ENCODE results near the gene SP7. TPM values are rescaled to one million over a fixed set of nuclear protein-coding genes. Genes with fewer than 3 reads are reported as not detected.

Gene SP7
- total RNA-seq, 4 donors from 2014 or later: 0.34 to 0.62 TPM; not detected in 2

DNA sequence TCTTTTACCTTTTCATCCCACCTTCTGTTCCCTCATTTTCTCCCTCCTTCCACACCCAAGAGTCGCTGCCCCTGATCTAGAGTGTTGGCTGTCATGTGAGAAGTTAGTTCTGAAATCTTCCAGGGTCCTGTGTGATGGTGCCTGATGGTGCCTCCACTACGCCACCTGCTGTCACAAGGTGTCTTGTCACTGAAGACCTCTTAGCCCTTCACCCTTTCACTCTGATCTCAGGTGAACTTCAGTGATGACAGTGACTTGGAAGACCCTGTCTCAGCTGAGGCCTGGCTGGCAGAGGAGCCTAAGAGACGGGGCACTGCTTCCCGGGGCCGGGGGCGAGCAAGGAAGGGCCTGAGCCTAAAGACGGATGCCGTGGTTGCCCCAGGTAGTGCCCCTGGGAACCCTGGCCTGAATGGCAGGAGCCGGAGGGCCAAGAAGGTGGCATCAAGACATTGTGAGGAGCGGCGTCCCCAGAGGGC lies 48.4 kb downstream of the SP7 start:
- H3K27ac ChIP-seq: no peak overlapping the region
- H3K4me3 ChIP-seq: no peak overlapping the region
- TF ChIP-seq POLR2A (IDR thresholded peaks at IDR 0.05): no peak
- TF ChIP-seq, protein P1, sequence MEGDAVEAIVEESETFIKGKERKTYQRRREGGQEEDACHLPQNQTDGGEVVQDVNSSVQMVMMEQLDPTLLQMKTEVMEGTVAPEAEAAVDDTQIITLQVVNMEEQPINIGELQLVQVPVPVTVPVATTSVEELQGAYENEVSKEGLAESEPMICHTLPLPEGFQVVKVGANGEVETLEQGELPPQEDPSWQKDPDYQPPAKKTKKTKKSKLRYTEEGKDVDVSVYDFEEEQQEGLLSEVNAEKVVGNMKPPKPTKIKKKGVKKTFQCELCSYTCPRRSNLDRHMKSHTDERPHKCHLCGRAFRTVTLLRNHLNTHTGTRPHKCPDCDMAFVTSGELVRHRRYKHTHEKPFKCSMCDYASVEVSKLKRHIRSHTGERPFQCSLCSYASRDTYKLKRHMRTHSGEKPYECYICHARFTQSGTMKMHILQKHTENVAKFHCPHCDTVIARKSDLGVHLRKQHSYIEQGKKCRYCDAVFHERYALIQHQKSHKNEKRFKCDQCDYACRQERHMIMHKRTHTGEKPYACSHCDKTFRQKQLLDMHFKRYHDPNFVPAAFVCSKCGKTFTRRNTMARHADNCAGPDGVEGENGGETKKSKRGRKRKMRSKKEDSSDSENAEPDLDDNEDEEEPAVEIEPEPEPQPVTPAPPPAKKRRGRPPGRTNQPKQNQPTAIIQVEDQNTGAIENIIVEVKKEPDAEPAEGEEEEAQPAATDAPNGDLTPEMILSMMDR (IDR thresholded peaks at IDR 0.05): peak; percentile 59 to 84 (median 74)
- H3K4me1 ChIP-seq: no peaks in the 10 kb centered on the region
- H3K27me3 ChIP-seq: no peaks in the 10 kb centered on the region
- H3K36me3 ChIP-seq: no peaks in the 10 kb centered on the region
- intact Hi-C loops (cut with DNase I; ENCODE audit: low total_unique reads): loop anchor here (10.0 kb wide), 1 partner anchor 73 kb away; no protein-coding TSS in a partner anchor
- peak; percentile 64 to 72 for DNase-seq
- no peaks in the 10 kb centered on the region for H3K9me3 ChIP-seq

DNA sequence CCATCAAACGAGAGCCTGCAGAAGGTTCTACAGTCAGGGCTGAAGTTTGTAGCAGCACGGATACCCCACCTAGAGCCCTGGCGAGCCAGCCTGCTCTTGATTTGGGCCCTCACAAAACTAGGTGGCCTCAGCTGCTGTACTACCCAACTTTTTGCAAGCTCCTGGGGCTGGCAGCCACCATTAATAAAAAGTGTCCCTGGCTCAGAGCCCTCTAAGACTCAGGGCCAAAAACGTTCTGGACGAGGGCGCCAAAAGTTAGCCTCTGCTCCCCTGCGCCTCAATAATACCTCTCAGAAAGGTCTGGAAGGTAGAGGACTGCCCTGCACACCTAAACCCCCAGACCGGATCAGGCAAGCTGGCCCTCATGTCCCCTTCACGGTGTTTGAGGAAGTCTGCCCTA lies 49.7 kb downstream of the SP7 start:
- intact Hi-C loops (cut with DNase I; ENCODE audit: low total_unique reads): loop anchor here (10.0 kb wide), 1 partner anchor 72 kb away; no protein-coding TSS in a partner anchor
- no peaks in the 10 kb centered on the region for H3K27me3 ChIP-seq
- no peaks in the 10 kb centered on the region for H3K4me1 ChIP-seq
- no peak for DNase-seq
- no peak overlapping the region for H3K27ac ChIP-seq
- H3K9me3 ChIP-seq: no peaks in the 10 kb centered on the region
- no peak for TF ChIP-seq POLR2A (IDR thresholded peaks at IDR 0.05)
- TF ChIP-seq, protein P1 (IDR thresholded peaks at IDR 0.05): no peak
- no peak overlapping the region for H3K4me3 ChIP-seq
- no peaks in the 10 kb centered on the region for H3K36me3 ChIP-seq

DNA sequence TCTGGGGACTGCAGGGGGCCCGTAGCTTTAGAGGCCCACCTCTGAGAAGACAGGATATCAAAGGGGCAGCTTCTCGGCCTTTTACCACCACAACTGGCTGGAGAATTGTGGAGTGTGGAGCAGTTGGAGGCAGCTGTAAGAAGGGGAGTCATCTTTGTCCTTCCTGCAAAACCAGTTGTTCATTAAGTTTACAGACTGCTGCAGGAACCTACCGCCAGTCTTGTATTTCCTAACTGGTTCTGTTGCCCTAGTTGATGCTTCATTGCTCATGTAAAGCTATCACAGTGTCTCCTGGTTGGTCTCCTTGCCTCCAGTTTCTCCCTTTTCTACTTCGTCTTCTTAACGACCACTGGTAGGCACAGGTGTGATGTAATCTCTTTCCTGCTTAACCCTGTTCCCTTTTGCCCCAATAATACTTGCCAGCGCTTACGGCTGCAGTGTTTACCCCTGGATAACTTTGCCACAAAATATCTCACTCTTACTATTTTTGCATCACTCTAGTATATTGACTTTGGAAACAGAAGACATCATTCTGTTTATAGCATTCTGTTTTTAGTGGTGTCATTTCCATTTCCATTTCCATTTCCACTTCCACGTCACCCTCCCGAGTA lies 56.2 kb downstream of the SP7 start:
- Histone ChIP-seq H3K27me3 (no peaks in the 10 kb centered on the region), H3K4me3 (no peak overlapping the region), H3K27ac (no peak overlapping the region), H3K9me3 (no peaks in the 10 kb centered on the region), H3K36me3 (no peaks in the 10 kb centered on the region), H3K4me1 (no peaks in the 10 kb centered on the region)
- intact Hi-C loops (cut with DNase I; ENCODE audit: low total_unique reads): loop anchor here (10.0 kb wide), 1 partner anchor 65 kb away; no protein-coding TSS in a partner anchor
- no peak for TF ChIP-seq POLR2A (IDR thresholded peaks at IDR 0.05)
- no peak for DNase-seq

DNA sequence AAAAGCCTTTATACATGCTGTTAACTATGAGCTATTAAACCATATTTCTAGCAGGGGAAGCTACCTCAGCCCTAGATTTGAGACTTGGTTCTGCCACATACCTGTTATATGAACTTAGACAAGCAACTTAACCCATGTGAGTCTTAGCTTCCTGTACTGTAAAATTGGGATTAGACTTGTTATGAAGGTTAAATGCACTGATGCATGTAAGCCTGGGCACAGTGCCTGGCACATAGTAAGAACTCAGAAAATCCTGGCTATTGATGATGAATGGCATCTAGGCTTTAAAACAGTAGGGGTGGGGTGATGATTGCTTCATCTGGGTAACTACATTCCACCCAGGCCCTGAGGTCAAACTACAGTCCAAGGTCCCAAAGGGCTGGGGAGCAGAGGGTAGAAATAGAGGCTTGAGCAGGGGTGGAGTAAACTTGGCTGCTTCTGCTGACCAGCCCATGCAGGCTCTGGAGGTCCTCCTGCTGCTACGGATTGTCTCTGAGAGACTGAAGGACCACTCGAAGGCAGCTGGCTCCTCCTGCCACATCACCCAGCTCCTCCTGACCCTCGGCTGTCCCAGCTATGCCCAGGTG lies 56.8 kb downstream of the SP7 start:
- no peak for TF ChIP-seq POLR2A (IDR thresholded peaks at IDR 0.05)
- TF ChIP-seq, protein P1 (IDR thresholded peaks at IDR 0.05): no peak
- Histone ChIP-seq H3K27me3 (no peaks in the 10 kb centered on the region), H3K36me3 (no peaks in the 10 kb centered on the region), H3K9me3 (no peaks in the 10 kb centered on the region), H3K4me3 (no peak overlapping the region), H3K27ac (no peak overlapping the region), H3K4me1 (no peaks in the 10 kb centered on the region)
- intact Hi-C loops (cut with DNase I; ENCODE audit: low total_unique reads): no loop called here
- no peak for DNase-seq

DNA sequence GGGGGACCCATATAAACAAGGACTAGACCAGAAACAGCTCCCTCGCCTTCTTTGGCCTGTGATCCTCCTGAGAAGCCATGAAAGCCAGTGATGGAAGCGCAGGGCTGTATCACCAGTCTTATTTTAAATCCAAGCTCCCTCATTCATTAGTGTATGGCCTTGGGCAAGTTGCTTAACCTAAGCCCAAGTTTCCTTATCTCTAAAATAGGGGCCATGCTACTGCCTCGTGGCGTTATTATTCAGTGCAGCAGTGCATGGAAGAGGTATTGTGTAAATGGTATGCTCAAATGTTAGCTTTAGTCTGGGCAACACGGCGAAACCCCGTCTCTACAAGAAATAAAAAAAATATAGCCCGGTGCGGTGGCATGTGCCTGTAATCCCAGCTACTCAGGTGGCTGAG lies 58.2 kb downstream of the SP7 start:
- Histone ChIP-seq H3K36me3 (no peaks in the 10 kb centered on the region), H3K27me3 (no peaks in the 10 kb centered on the region), H3K4me3 (no peak overlapping the region), H3K27ac (no peak overlapping the region), H3K4me1 (no peaks in the 10 kb centered on the region), H3K9me3 (no peaks in the 10 kb centered on the region)
- DNase-seq: no peak
- no peak for TF ChIP-seq POLR2A (IDR thresholded peaks at IDR 0.05)
- TF ChIP-seq, protein P1 (IDR thresholded peaks at IDR 0.05): no peak
- intact Hi-C loops (cut with DNase I; ENCODE audit: low total_unique reads): no loop called here

Other genes starting within 250 kb of the SP7 start
- 100 to 1,000 TPM in 3 of 4 donors, 10 to 100 TPM in 1; 48.7 to 762 (median 252) TPM for gene IGFBP6, start 238.7 kb downstream of the SP7 start, total RNA-seq
- gene SOAT2, start 232.9 kb downstream of the SP7 start, total RNA-seq: under 1 TPM in 1 of 4 donors, not detected in 3; 0.82 TPM
- gene ZNF740, start 155.6 kb downstream of the SP7 start, total RNA-seq: 10 to 100 TPM in 2 of 4 donors, 1 to 10 TPM in 2; 7.7 to 55.5 (median 25.9) TPM
- gene CSAD, start 155.4 kb downstream of the SP7 start, total RNA-seq: 10 to 100 TPM in 3 of 4 donors, 1 to 10 TPM in 1; 4.1 to 67.6 (median 42.6) TPM
- gene ITGB7, start 129.1 kb downstream of the SP7 start, total RNA-seq: 1 to 10 TPM in 3 of 4 donors, not detected in 1; 2.0 to 3.8 (median 2.4) TPM
- 10 to 100 TPM in 2 of 4 donors, 1 to 10 TPM in 2; 2.6 to 65.6 (median 28.9) TPM for gene RARG, start 104.1 kb downstream of the SP7 start, total RNA-seq
- 1 to 10 TPM in 1 of 4 donors, under 1 TPM in 1, not detected in 2; 0.12 to 4.5 TPM for gene ESPL1, start 68.1 kb downstream of the SP7 start, total RNA-seq
- gene PFDN5, start 40.8 kb downstream of the SP7 start, total RNA-seq: 1,000 to 10,000 TPM in 2 of 4 donors, 100 to 1,000 TPM in 2; 347 to 1,573 (median 972) TPM
- gene MYG1, start 36.7 kb downstream of the SP7 start, total RNA-seq: 10 to 100 TPM; 10.2 to 59.3 (median 33.9) TPM
- gene AAAS, start 14.7 kb downstream of the SP7 start, total RNA-seq: 10 to 100 TPM; 12.3 to 52.2 (median 46.9) TPM
- gene SP1, start 43.8 kb upstream of the SP7 start, total RNA-seq: 100 to 1,000 TPM in 2 of 4 donors, 10 to 100 TPM in 2; 58.8 to 127 (median 90.7) TPM
- 10 to 100 TPM in 1 of 4 donors, under 1 TPM in 1, not detected in 2; 0.52 to 12.4 TPM for gene AMHR2, start 87.5 kb upstream of the SP7 start, total RNA-seq
- gene PRR13, start 105.4 kb upstream of the SP7 start, total RNA-seq: 10 to 100 TPM in 3 of 4 donors, 1 to 10 TPM in 1; 2.6 to 88.2 (median 20.1) TPM
- 100 to 1,000 TPM; 364 to 929 (median 383) TPM for gene PCBP2, start 115.7 kb upstream of the SP7 start, total RNA-seq
- gene MAP3K12, start 163.1 kb upstream of the SP7 start, total RNA-seq: 10 to 100 TPM; 13.8 to 65.8 (median 34.7) TPM
- gene TARBP2, start 164.9 kb upstream of the SP7 start, total RNA-seq: 10 to 100 TPM in 3 of 4 donors, 1 to 10 TPM in 1; 6.7 to 33.2 (median 19.0) TPM
- gene NPFF, start 171.1 kb upstream of the SP7 start, total RNA-seq: not detected

Data from uterus (tissue), 4 donors.